HEK293 (cell line): ENCODE measurements around the gene RUSF1.

ENCODE experiments used
- BCL11A ChIP-seq: fragments of 450-650 bp; formaldehyde crosslinking; IDR thresholded peaks from 2 replicates; pipeline ENCODE4 v1.5.1; 2016; ENCODE audit warnings: low read depth, missing biosample characterization, missing genetic modification characterization
- EGR2 ChIP-seq: fragments of 450-650 bp; formaldehyde crosslinking; IDR thresholded peaks from 2 replicates; pipeline ENCODE4 v1.5.1; 2016; ENCODE audit warnings: low read depth, missing biosample characterization, missing genetic modification characterization
- KLF8 ChIP-seq: fragments of 450-650 bp; formaldehyde crosslinking; IDR thresholded peaks from 2 replicates; pipeline ENCODE4 v1.5.1; 2016; ENCODE audit warnings: missing biosample characterization, missing genetic modification characterization
- MYNN ChIP-seq: fragments of 450-650 bp; formaldehyde crosslinking; IDR thresholded peaks from 2 replicates; pipeline ENCODE4 v1.5.1; 2016; ENCODE audit warnings: missing biosample characterization, missing genetic modification characterization, borderline replicate concordance
- SCRT1 ChIP-seq: fragments of 450-650 bp; formaldehyde crosslinking; IDR thresholded peaks from 2 replicates; pipeline ENCODE4 v1.5.1; 2016; ENCODE audit warnings: missing biosample characterization, missing genetic modification characterization, borderline replicate concordance
- SCRT2 ChIP-seq: fragments of 450-650 bp; formaldehyde crosslinking; IDR thresholded peaks from 2 replicates; pipeline ENCODE4 v1.5.1; 2016; ENCODE audit warnings: missing biosample characterization, missing genetic modification characterization
- SP3 ChIP-seq: fragments of 450-650 bp; formaldehyde crosslinking; IDR thresholded peaks from 2 replicates; pipeline ENCODE4 v1.5.1; 2016; ENCODE audit warnings: missing biosample characterization, missing genetic modification characterization
- SP7 ChIP-seq: fragments of 450-650 bp; formaldehyde crosslinking; IDR thresholded peaks from 2 replicates; pipeline ENCODE4 v1.5.1; 2016; ENCODE audit warnings: missing biosample characterization, missing genetic modification characterization
- TCF7L2 ChIP-seq: IDR thresholded peaks from 2 replicates; pipeline ENCODE4 v1.6.1; 2011; ENCODE audit warnings: low read depth, mild to moderate bottlenecking, inconsistent platforms, low read length, moderate library complexity, borderline replicate concordance
- ZBTB1 ChIP-seq: fragments of 450-650 bp; formaldehyde crosslinking; IDR thresholded peaks from 2 replicates; pipeline ENCODE4 v1.5.1; 2016; ENCODE audit warnings: missing biosample characterization, missing genetic modification characterization
- ZBTB48 ChIP-seq: fragments of 450-650 bp; formaldehyde crosslinking; IDR thresholded peaks from 2 replicates; pipeline ENCODE4 v1.5.1; 2016; ENCODE audit warnings: missing biosample characterization, missing genetic modification characterization
- ZIC2 ChIP-seq: fragments of 450-650 bp; formaldehyde crosslinking; IDR thresholded peaks from 2 replicates; pipeline ENCODE4 v1.5.1; 2016; ENCODE audit warnings: missing biosample characterization, missing genetic modification characterization
- ZNF121 ChIP-seq: fragments of 450-650 bp; formaldehyde crosslinking; IDR thresholded peaks from 2 replicates; pipeline ENCODE4 v1.5.1; 2016; ENCODE audit warnings: missing biosample characterization, missing genetic modification characterization
- ZNF23 ChIP-seq: fragments of 450-650 bp; formaldehyde crosslinking; IDR thresholded peaks from 2 replicates; pipeline ENCODE4 v1.5.1; 2016; ENCODE audit warnings: missing biosample characterization, missing genetic modification characterization, borderline replicate concordance
- ZNF335 ChIP-seq: fragments of 450-650 bp; formaldehyde crosslinking; conservative IDR thresholded peaks from 2 replicates; pipeline ENCODE4 v1.5.1; 2016; ENCODE audit warnings: missing biosample characterization, missing genetic modification characterization
- ZNF501 ChIP-seq: fragments of 450-650 bp; formaldehyde crosslinking; IDR thresholded peaks from 2 replicates; pipeline ENCODE4 v1.5.1; 2016; ENCODE audit warnings: missing biosample characterization, missing genetic modification characterization
- ZNF548 ChIP-seq: fragments of 450-650 bp; formaldehyde crosslinking; IDR thresholded peaks from 2 replicates; pipeline ENCODE4 v1.5.1; 2016; ENCODE audit warnings: missing biosample characterization, missing genetic modification characterization
- ZNF560 ChIP-seq: fragments of 450-650 bp; formaldehyde crosslinking; IDR thresholded peaks from 2 replicates; pipeline ENCODE4 v1.5.1; 2017; ENCODE audit warnings: missing biosample characterization, missing genetic modification characterization, borderline replicate concordance
- ZNF600 ChIP-seq: fragments of 450-650 bp; formaldehyde crosslinking; IDR thresholded peaks from 2 replicates; pipeline ENCODE4 v1.5.1; 2016; ENCODE audit warnings: missing biosample characterization, missing genetic modification characterization
- ZNF660 ChIP-seq: fragments of 450-650 bp; IDR thresholded peaks from 2 replicates; pipeline ENCODE4 v1.5.1; 2018; ENCODE audit warnings: missing biosample characterization, mild to moderate bottlenecking, missing genetic modification characterization
- ZNF677 ChIP-seq: fragments of 450-650 bp; IDR thresholded peaks from 2 replicates; pipeline ENCODE4 v1.5.0; 2018; ENCODE audit warnings: missing biosample characterization, mild to moderate bottlenecking, missing genetic modification characterization, moderate library complexity
- ZNF785 ChIP-seq: fragments of 450-650 bp; formaldehyde crosslinking; IDR thresholded peaks from 2 replicates; pipeline ENCODE4 v1.5.1; 2016; ENCODE audit warnings: missing biosample characterization, missing genetic modification characterization
- TF ChIP-seq, protein P1 (sequence below): fragments of 450-650 bp; formaldehyde crosslinking; IDR thresholded peaks from 2 replicates; pipeline ENCODE4 v1.5.1; 2016; ENCODE audit warnings: missing biosample characterization, missing genetic modification characterization
- TF ChIP-seq, protein P2 (sequence below): fragments of 450-650 bp; formaldehyde crosslinking; IDR thresholded peaks from 2 replicates; pipeline ENCODE4 v1.5.1; 2016; ENCODE audit warnings: missing biosample characterization, missing genetic modification characterization, borderline replicate concordance
- TF ChIP-seq, protein P3 (sequence below): fragments of 450-650 bp; formaldehyde crosslinking; optimal IDR thresholded peaks from 2 replicates; pipeline ENCODE3; 2016; ENCODE audit warnings: missing biosample characterization, mild to moderate bottlenecking, missing genetic modification characterization
- TF ChIP-seq, protein P4 (sequence below): fragments of 450-650 bp; formaldehyde crosslinking; IDR thresholded peaks from 2 replicates; pipeline ENCODE4 v1.5.1; 2016; ENCODE audit warnings: missing biosample characterization, missing genetic modification characterization

The RUSF1 gene

DNA sequence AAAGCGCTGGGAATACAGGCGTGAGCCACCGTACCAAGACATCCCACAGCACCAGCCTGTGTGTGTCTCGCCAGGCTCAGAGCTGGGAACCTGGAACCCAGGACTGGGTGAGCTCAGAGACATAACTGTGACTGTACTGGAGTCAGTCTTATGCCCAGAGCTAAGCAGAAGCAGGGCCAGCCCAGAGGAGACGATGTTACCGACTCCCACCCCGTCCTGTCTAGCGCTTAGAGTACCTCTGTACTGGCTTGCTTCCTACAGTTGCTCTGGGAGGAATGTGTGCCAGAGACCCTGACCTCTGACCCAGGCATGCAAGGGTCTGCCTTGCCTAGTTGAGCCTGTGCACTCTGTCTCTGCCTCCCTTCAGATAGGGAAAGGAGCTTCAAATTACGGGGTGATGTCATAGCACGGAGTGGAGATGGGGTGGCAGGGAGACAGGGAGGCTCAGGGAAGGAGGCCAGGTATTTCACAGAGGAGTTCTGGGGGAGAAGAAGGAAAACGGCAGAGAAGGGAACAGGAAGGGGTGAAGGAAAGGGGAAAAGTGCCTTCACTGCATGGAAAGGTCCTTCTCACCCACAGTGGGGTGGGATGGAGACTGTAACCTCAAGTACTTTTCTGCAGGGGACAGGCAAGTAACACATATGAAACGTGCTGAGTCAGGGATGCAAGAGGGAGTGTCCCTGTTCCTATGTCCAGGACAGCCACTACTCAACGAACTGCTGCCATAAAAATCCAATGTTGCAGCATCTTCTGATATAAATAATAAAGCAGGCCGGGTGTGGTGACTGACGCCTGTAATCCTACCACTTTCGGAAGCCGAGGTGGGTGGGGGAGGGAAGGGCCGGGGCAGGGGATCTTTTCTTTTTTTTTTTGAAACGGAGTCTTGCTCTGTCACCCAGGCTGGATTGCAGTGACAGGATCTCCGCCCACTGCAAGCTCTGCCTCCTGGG, 54.7 kb downstream of the RUSF1 start (continued):
- TF ChIP-seq SCRT1 (tag by site-specific recombination) (no peak), ZNF121 (tag by site-specific recombination) (no peak), ZBTB1 (tag by site-specific recombination) (no peak), EGR2 (0 out of 2 replicates have a peak, but pooled peaks have one; percentile 5), MYNN (tag by site-specific recombination) (no peak), SP7 (tag by site-specific recombination) (peak; percentile 91), SCRT2 (tag by site-specific recombination) (no peak), ZNF660 (tag by site-specific recombination) (no peak), ZNF548 (tag by site-specific recombination) (no peak; the same call in 1 of the 2 replicates), ZNF600 (tag by site-specific recombination) (peak; percentile 88), ZNF785 (tag by site-specific recombination) (peak; percentile 54; the same call in 1 of the 2 replicates), ZNF335 (tag by site-specific recombination) (peak; percentile 70), TCF7L2 (no peak), ZBTB48 (tag by site-specific recombination) (peak; percentile 84), ZNF501 (tag by site-specific recombination) (no peak), BCL11A (peak; percentile 68; the same call in 1 of the 2 replicates), ZIC2 (no peak), ZNF560 (tag by site-specific recombination) (no peak), KLF8 (tag by site-specific recombination) (peak; percentile 53), ZNF23 (tag by site-specific recombination) (no peak), SP3 (tag by site-specific recombination) (peak; percentile 35; the same call in 1 of the 2 replicates), ZNF677 (tag by site-specific recombination) (no peak)
- TF ChIP-seq, protein P1, sequence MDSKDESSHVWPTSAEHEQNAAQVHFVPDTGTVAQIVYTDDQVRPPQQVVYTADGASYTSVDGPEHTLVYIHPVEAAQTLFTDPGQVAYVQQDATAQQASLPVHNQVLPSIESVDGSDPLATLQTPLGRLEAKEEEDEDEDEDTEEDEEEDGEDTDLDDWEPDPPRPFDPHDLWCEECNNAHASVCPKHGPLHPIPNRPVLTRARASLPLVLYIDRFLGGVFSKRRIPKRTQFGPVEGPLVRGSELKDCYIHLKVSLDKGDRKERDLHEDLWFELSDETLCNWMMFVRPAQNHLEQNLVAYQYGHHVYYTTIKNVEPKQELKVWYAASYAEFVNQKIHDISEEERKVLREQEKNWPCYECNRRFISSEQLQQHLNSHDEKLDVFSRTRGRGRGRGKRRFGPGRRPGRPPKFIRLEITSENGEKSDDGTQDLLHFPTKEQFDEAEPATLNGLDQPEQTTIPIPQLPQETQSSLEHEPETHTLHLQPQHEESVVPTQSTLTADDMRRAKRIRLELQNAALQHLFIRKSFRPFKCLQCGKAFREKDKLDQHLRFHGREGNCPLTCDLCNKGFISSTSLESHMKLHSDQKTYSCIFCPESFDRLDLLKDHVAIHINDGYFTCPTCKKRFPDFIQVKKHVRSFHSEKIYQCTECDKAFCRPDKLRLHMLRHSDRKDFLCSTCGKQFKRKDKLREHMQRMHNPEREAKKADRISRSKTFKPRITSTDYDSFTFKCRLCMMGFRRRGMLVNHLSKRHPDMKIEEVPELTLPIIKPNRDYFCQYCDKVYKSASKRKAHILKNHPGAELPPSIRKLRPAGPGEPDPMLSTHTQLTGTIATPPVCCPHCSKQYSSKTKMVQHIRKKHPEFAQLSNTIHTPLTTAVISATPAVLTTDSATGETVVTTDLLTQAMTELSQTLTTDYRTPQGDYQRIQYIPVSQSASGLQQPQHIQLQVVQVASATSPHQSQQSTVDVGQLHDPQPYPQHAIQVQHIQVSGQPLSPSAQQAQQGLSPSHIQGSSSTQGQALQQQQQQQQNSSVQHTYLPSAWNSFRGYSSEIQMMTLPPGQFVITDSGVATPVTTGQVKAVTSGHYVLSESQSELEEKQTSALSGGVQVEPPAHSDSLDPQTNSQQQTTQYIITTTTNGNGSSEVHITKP (tag by site-specific recombination), result peak; percentile 72
- TF ChIP-seq, protein P2, sequence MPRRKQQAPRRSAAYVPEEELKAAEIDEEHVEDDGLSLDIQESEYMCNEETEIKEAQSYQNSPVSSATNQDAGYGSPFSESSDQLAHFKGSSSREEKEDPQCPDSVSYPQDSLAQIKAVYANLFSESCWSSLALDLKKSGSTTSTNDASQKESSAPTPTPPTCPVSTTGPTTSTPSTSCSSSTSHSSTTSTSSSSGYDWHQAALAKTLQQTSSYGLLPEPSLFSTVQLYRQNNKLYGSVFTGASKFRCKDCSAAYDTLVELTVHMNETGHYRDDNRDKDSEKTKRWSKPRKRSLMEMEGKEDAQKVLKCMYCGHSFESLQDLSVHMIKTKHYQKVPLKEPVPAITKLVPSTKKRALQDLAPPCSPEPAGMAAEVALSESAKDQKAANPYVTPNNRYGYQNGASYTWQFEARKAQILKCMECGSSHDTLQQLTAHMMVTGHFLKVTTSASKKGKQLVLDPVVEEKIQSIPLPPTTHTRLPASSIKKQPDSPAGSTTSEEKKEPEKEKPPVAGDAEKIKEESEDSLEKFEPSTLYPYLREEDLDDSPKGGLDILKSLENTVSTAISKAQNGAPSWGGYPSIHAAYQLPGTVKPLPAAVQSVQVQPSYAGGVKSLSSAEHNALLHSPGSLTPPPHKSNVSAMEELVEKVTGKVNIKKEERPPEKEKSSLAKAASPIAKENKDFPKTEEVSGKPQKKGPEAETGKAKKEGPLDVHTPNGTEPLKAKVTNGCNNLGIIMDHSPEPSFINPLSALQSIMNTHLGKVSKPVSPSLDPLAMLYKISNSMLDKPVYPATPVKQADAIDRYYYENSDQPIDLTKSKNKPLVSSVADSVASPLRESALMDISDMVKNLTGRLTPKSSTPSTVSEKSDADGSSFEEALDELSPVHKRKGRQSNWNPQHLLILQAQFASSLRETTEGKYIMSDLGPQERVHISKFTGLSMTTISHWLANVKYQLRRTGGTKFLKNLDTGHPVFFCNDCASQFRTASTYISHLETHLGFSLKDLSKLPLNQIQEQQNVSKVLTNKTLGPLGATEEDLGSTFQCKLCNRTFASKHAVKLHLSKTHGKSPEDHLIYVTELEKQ (tag by site-specific recombination), result 0 out of 2 replicates have a peak, but pooled peaks have one; percentile 4
- TF ChIP-seq, protein P3, sequence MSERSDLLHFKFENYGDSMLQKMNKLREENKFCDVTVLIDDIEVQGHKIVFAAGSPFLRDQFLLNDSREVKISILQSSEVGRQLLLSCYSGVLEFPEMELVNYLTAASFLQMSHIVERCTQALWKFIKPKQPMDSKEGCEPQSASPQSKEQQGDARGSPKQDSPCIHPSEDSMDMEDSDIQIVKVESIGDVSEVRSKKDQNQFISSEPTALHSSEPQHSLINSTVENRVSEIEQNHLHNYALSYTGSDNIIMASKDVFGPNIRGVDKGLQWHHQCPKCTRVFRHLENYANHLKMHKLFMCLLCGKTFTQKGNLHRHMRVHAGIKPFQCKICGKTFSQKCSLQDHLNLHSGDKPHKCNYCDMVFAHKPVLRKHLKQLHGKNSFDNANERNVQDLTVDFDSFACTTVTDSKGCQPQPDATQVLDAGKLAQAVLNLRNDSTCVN (tag by site-specific recombination), result peak; percentile 11
- TF ChIP-seq, protein P4, sequence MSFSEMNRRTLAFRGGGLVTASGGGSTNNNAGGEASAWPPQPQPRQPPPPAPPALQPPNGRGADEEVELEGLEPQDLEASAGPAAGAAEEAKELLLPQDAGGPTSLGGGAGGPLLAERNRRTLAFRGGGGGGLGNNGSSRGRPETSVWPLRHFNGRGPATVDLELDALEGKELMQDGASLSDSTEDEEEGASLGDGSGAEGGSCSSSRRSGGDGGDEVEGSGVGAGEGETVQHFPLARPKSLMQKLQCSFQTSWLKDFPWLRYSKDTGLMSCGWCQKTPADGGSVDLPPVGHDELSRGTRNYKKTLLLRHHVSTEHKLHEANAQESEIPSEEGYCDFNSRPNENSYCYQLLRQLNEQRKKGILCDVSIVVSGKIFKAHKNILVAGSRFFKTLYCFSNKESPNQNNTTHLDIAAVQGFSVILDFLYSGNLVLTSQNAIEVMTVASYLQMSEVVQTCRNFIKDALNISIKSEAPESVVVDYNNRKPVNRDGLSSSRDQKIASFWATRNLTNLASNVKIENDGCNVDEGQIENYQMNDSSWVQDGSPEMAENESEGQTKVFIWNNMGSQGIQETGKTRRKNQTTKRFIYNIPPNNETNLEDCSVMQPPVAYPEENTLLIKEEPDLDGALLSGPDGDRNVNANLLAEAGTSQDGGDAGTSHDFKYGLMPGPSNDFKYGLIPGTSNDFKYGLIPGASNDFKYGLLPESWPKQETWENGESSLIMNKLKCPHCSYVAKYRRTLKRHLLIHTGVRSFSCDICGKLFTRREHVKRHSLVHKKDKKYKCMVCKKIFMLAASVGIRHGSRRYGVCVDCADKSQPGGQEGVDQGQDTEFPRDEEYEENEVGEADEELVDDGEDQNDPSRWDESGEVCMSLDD (tag by site-specific recombination), result no peak
